Fibroblast of lung (primary cell): ENCODE data around the gene CEMIP. TPM values are rescaled to one million over a fixed set of nuclear protein-coding genes. Genes with fewer than 3 reads are reported as not detected.

Source experiments
- DNase-seq, 2 donors: peaks; one replicate each; pipeline versions ENCODE4 v3.0.0 to v3.0.0-alpha.2; 2010; ENCODE audit warnings: low read depth in 2 of 2
- H2AFZ ChIP-seq: 2 replicates; pipeline ENCODE4 v1.5.1; 2012; ENCODE audit warnings: low read length, control low read depth, inconsistent platforms
- H3K27ac ChIP-seq: 2 replicates; pipeline ENCODE4 v1.5.1; 2011; ENCODE audit warnings: low read length, control low read depth; ENCODE audit not compliant: insufficient read depth
- H3K27me3 ChIP-seq: 2 replicates; pipeline ENCODE4 v1.5.1; 2011; ENCODE audit warnings: mild to moderate bottlenecking, low read length; ENCODE audit not compliant: control insufficient read depth, insufficient read depth
- H3K36me3 ChIP-seq: 2 replicates; pipeline ENCODE4 v1.5.1; 2011; ENCODE audit warnings: low read length; ENCODE audit not compliant: control insufficient read depth, insufficient read depth
- H3K4me1 ChIP-seq: 2 replicates; pipeline ENCODE4 v1.5.1; 2011; ENCODE audit warnings: low read length; ENCODE audit not compliant: control insufficient read depth, insufficient read depth; ENCODE audit errors: extremely low read depth
- H3K4me2 ChIP-seq: 2 replicates; pipeline ENCODE4 v1.5.1; 2011; ENCODE audit warnings: low read length, control low read depth; ENCODE audit not compliant: insufficient read depth; ENCODE audit errors: extremely low read depth
- H3K4me3 ChIP-seq, 4 experiments: fragments of 200-600 bp in 1 of 4; sonication (generic) in 1 of 4; replicated peaks in 1 of 4; 2 replicates each; pipeline ENCODE4 v1.5.1; 2011 to 2016; ENCODE audit warnings: low read length in 4 of 4, low read depth in 3 of 4, mild to moderate bottlenecking in 3 of 4, control low read depth in 2 of 4, inconsistent platforms in 1 of 4, mixed read lengths in 1 of 4; ENCODE audit not compliant: insufficient read depth in 1 of 4; ENCODE audit errors: control extremely low read depth in 1 of 4
- H3K79me2 ChIP-seq: 2 replicates; pipeline ENCODE4 v1.5.1; 2012; ENCODE audit warnings: mild to moderate bottlenecking, low read length, inconsistent platforms; ENCODE audit not compliant: control insufficient read depth, insufficient read depth
- H3K9ac ChIP-seq: 2 replicates; pipeline ENCODE4 v1.5.1; 2011; ENCODE audit warnings: mild to moderate bottlenecking, low read length, control low read depth; ENCODE audit not compliant: insufficient read depth
- H3K9me3 ChIP-seq: 2 replicates; pipeline ENCODE4 v1.5.1; 2012; ENCODE audit warnings: low read depth, low read length; ENCODE audit not compliant: control insufficient read depth, insufficient read depth
- H4K20me1 ChIP-seq: 2 replicates; pipeline ENCODE4 v1.5.1; 2011; ENCODE audit warnings: low read length; ENCODE audit not compliant: control insufficient read depth, insufficient read depth; ENCODE audit errors: extremely low read depth
- CTCF ChIP-seq, 2 donors: IDR thresholded peaks in 1 of 2; conservative IDR thresholded peaks in 1 of 2; 1 replicate in 1 of 2; 2 replicates in 1 of 2; pipeline ENCODE4 v1.5.1; 2011 to 2012; ENCODE audit warnings: low read length in 2 of 2, control low read depth in 1 of 2, inconsistent platforms in 1 of 2, low read depth in 1 of 2, mild to moderate bottlenecking in 1 of 2
- EZH2 ChIP-seq: IDR thresholded peaks from 2 replicates; pipeline ENCODE4 v1.5.1; 2012; ENCODE audit warnings: low read length, control low read depth, mild to moderate bottlenecking; ENCODE audit errors: missing control alignments
- polyA plus RNA-seq, 2 donors: library from polyadenylated mRNA; depleted of rRNA in 1 of 2; stranded (reverse) in 1 of 2; unstranded in 1 of 2; fragments of >200 nt; gene quantifications; 2 replicates each; pipeline ENCODE4 v1.2.1, GENCODE V29; 2011 to 2012; ENCODE audit warnings: missing spikeins in 1 of 2
- total RNA-seq: library from RNA; depleted of rRNA; stranded (reverse); fragments of >200 nt; gene quantifications from 2 replicates; pipeline ENCODE4 v1.2.1, GENCODE V29; 2014

The CEMIP gene
- total and polyA plus RNA-seq, 2 donors (not counting 1 experiment from before 2014, with no cell fraction given), result 946 to 1,190 TPM

GRCh38 chr15:80890341-80891005 is 111.3 kb downstream of the CEMIP start:
- TF ChIP-seq CTCF (conservative IDR thresholded peaks at IDR 0.05 in 1 of 2, IDR thresholded peaks at IDR 0.05 in 1 of 2; ENCODE audit: low read depth in 1 of 2, low read length in 2 of 2), result no peak
- no peak for TF ChIP-seq EZH2
- no peaks in the 10 kb centered on the region for H3K9me3 ChIP-seq
- DNase-seq, result peak in 1 of 2 donors; percentile 36
- no peak overlapping the region for H3K4me2 ChIP-seq
- H3K36me3 ChIP-seq, result peaks cover 22% of the 10 kb centered on the region
- H3K27ac ChIP-seq, result no peak overlapping the region
- H3K4me3 ChIP-seq, result no peak overlapping the region
- H4K20me1 ChIP-seq, result no peaks in the 10 kb centered on the region
- H3K9ac ChIP-seq, result no peak overlapping the region
- no peaks in the 10 kb centered on the region for H3K4me1 ChIP-seq
- no peaks in the 10 kb centered on the region for H3K79me2 ChIP-seq
- H3K27me3 ChIP-seq, result no peaks in the 10 kb centered on the region
- H2AFZ ChIP-seq, result no peak overlapping the region

GRCh38 chr15:80891006-80891405 is 111.8 kb downstream of the CEMIP start:
- peaks cover 20% of the 10 kb centered on the region for H3K36me3 ChIP-seq
- no peak overlapping the region for H3K27ac ChIP-seq

GRCh38 chr15:80892414-80892813 is 113.2 kb downstream of the CEMIP start:
- no peak overlapping the region for H3K27ac ChIP-seq
- no peak overlapping the region for H3K9ac ChIP-seq
- H3K79me2 ChIP-seq, result no peaks in the 10 kb centered on the region
- H2AFZ ChIP-seq, result no peak overlapping the region
- DNase-seq, result no peak
- H3K36me3 ChIP-seq, result peaks cover 19% of the 10 kb centered on the region
- H3K4me3 ChIP-seq, result no peak overlapping the region
- no peaks in the 10 kb centered on the region for H3K9me3 ChIP-seq
- no peaks in the 10 kb centered on the region for H4K20me1 ChIP-seq
- H3K4me2 ChIP-seq, result no peak overlapping the region
- no peaks in the 10 kb centered on the region for H3K27me3 ChIP-seq
- TF ChIP-seq EZH2, result no peak
- no peak for TF ChIP-seq CTCF (conservative IDR thresholded peaks at IDR 0.05 in 1 of 2, IDR thresholded peaks at IDR 0.05 in 1 of 2; ENCODE audit: low read depth in 1 of 2, low read length in 2 of 2)
- H3K4me1 ChIP-seq, result no peaks in the 10 kb centered on the region

More at GRCh38 chr15:80891006-80891405, 111.8 kb downstream of the CEMIP start:
- no peak overlapping the region for H3K9ac ChIP-seq
- TF ChIP-seq EZH2 (no peak), CTCF (conservative IDR thresholded peaks at IDR 0.05 in 1 of 2, IDR thresholded peaks at IDR 0.05 in 1 of 2; ENCODE audit: low read depth in 1 of 2, low read length in 2 of 2) (no peak)
- peak in 1 of 2 donors; percentile 57 for DNase-seq
- no peak overlapping the region for H3K4me2 ChIP-seq
- no peaks in the 10 kb centered on the region for H3K79me2 ChIP-seq
- H3K9me3 ChIP-seq, result no peaks in the 10 kb centered on the region
- H3K4me1 ChIP-seq, result no peaks in the 10 kb centered on the region
- H3K27me3 ChIP-seq, result no peaks in the 10 kb centered on the region
- no peak overlapping the region for H3K4me3 ChIP-seq
- no peaks in the 10 kb centered on the region for H4K20me1 ChIP-seq
- no peak overlapping the region for H2AFZ ChIP-seq
